GM23338 (cell line): ENCODE results near the gene CFAP251. TPM values are rescaled to one million over a fixed set of nuclear protein-coding genes. Genes with fewer than 3 reads are reported as not detected.

ENCODE experiments used
- ATAC-seq: fragments of 200-7000 bp; cut with Tn5 transposase; 3 replicates; pipeline ENCODE4 v1.9.1; 2020
- DNase-seq: peaks from one replicate; pipeline ENCODE4 v3.0.0-alpha.2; 2015; ENCODE audit warnings: low spot score
- H2AFZ ChIP-seq: fragments of 200-600 bp; sonication (generic); 2 replicates; pipeline ENCODE4 v1.8.0; 2016; ENCODE audit warnings: antibody characterized with exemption, mild to moderate bottlenecking, moderate library complexity
- H3F3A ChIP-seq: fragments of 200-600 bp; sonication (generic); replicated peaks from 2 replicates; pipeline ENCODE4 v1.8.0; 2017; ENCODE audit warnings: antibody characterized with exemption, mixed run types, low read depth
- H3K27ac ChIP-seq: fragments of 200-600 bp; sonication (generic); 2 replicates; pipeline ENCODE4 v1.6.1; 2016; ENCODE audit warnings: low read depth
- H3K27me3 ChIP-seq: fragments of 200-600 bp; sonication (generic); 2 replicates; pipeline ENCODE4 v1.8.0; 2016; ENCODE audit warnings: mild to moderate bottlenecking, mixed run types, moderate library complexity; ENCODE audit not compliant: insufficient read depth
- H3K36me3 ChIP-seq: fragments of 200-600 bp; sonication (generic); 2 replicates; pipeline ENCODE4 v1.8.0; 2016; ENCODE audit warnings: mild to moderate bottlenecking; ENCODE audit not compliant: insufficient read depth
- H3K4me1 ChIP-seq: fragments of 200-600 bp; sonication (generic); 2 replicates; pipeline ENCODE4 v1.8.0; 2016; ENCODE audit warnings: mild to moderate bottlenecking, moderate library complexity; ENCODE audit not compliant: insufficient read depth
- H3K4me2 ChIP-seq: fragments of 200-600 bp; sonication (generic); 2 replicates; pipeline ENCODE4 v1.7.1; 2017; ENCODE audit warnings: mixed run types
- H3K4me3 ChIP-seq: fragments of 200-600 bp; sonication (generic); 2 replicates; pipeline ENCODE4 v1.6.1; 2016; ENCODE audit warnings: mixed run types
- H3K79me2 ChIP-seq: fragments of 200-600 bp; sonication (generic); replicated peaks from 2 replicates; pipeline ENCODE4 v1.8.0; 2017; ENCODE audit warnings: mild to moderate bottlenecking; ENCODE audit not compliant: insufficient read depth
- H3K9me2 ChIP-seq: fragments of 200-600 bp; sonication (generic); 2 replicates; pipeline ENCODE4 v1.8.0; 2017; ENCODE audit not compliant: insufficient read depth
- H4K20me1 ChIP-seq: fragments of 200-600 bp; sonication (generic); replicated peaks from 2 replicates; pipeline ENCODE4 v1.8.0; 2017; ENCODE audit warnings: mild to moderate bottlenecking; ENCODE audit not compliant: insufficient read depth
- H3K27ac Mint-ChIP-seq: 2 replicates; pipeline ENCODE4 v1.8.0; 2020; ENCODE audit warnings: inconsistent platforms, mild to moderate bottlenecking, moderate library complexity, mixed read lengths
- H3K27me3 Mint-ChIP-seq: 3 replicates; pipeline ENCODE4 v1.8.0; 2022; ENCODE audit warnings: low read depth, mild to moderate bottlenecking, moderate library complexity, mixed read lengths, inconsistent platforms; ENCODE audit not compliant: insufficient read depth, poor library complexity
- H3K36me3 Mint-ChIP-seq: 3 replicates; pipeline ENCODE4 v1.8.0; 2021; ENCODE audit warnings: low read depth, mild to moderate bottlenecking, inconsistent platforms, moderate library complexity, mixed read lengths
- H3K4me1 Mint-ChIP-seq: 3 replicates; pipeline ENCODE4 v1.8.0; 2020; ENCODE audit warnings: mild to moderate bottlenecking, inconsistent platforms, mixed read lengths
- H3K4me3 Mint-ChIP-seq: 3 replicates; pipeline ENCODE4 v1.8.0; 2021; ENCODE audit warnings: moderate library complexity, mild to moderate bottlenecking, inconsistent platforms, mixed read lengths
- H3K9me3 Mint-ChIP-seq: 3 replicates; pipeline ENCODE4 v1.8.0; 2020; ENCODE audit warnings: moderate library complexity, mild to moderate bottlenecking, inconsistent platforms, mixed read lengths
- CREB1 ChIP-seq: fragments of 250-450 bp; sonication (Bioruptor Pico); IDR thresholded peaks from 2 replicates; pipeline ENCODE4 v1.5.0; 2020; ENCODE audit warnings: low read depth, mild to moderate bottlenecking, moderate library complexity
- CTCF ChIP-seq, 2 experiments: fragments of 200-600 bp in 1 of 2; sonication (generic) in 1 of 2; conservative IDR thresholded peaks; 2 replicates each; pipeline versions ENCODE4 v1.5.1 to v1.6.1; 2016 to 2017; ENCODE audit warnings: antibody characterized with exemption in 2 of 2, low read depth in 2 of 2, mild to moderate bottlenecking in 2 of 2, moderate library complexity in 1 of 2
- ETS1 ChIP-seq: IDR thresholded peaks from 2 replicates; pipeline ENCODE4 v1.6.1; 2016; ENCODE audit warnings: antibody characterized with exemption
- EZH2 ChIP-seq: fragments of 200-600 bp; sonication (generic); IDR thresholded peaks from one replicate; pipeline ENCODE4 v1.8.0; 2017; ENCODE audit warnings: antibody characterized with exemption, mild to moderate bottlenecking, low read depth; ENCODE audit not compliant: unreplicated experiment
- EZH2phosphoT487 ChIP-seq: fragments of 200-600 bp; sonication (generic); IDR thresholded peaks from one replicate; pipeline ENCODE4 v1.8.1; 2018; ENCODE audit warnings: antibody characterized with exemption; ENCODE audit not compliant: unreplicated experiment
- JUNB ChIP-seq: IDR thresholded peaks from one replicate; pipeline ENCODE4 v1.6.1; 2016; ENCODE audit warnings: antibody characterized with exemption; ENCODE audit not compliant: unreplicated experiment
- NANOG ChIP-seq: IDR thresholded peaks from 2 replicates; pipeline ENCODE4 v1.6.1; 2016; ENCODE audit warnings: antibody characterized with exemption, borderline replicate concordance
- POLR2AphosphoS5 ChIP-seq: IDR thresholded peaks from 2 replicates; pipeline ENCODE4 v1.6.1; 2016; ENCODE audit warnings: antibody characterized with exemption, low read depth
- REST ChIP-seq: IDR thresholded peaks from one replicate; pipeline ENCODE4 v1.6.1; 2018; ENCODE audit warnings: antibody characterized with exemption; ENCODE audit not compliant: unreplicated experiment
- STAT1 ChIP-seq: IDR thresholded peaks from one replicate; pipeline ENCODE4 v1.6.1; 2016; ENCODE audit warnings: antibody characterized with exemption; ENCODE audit not compliant: unreplicated experiment
- ZNF114 ChIP-seq: fragments of 250-450 bp; sonication (Bioruptor Pico); IDR thresholded peaks from 2 replicates; pipeline ENCODE4 v1.5.0; 2020; ENCODE audit warnings: mild to moderate bottlenecking, moderate library complexity
- ZNF331 ChIP-seq: fragments of 250-450 bp; sonication (Bioruptor Pico); IDR thresholded peaks from 2 replicates; pipeline ENCODE4 v1.5.0; 2020; ENCODE audit warnings: low read depth, mild to moderate bottlenecking, moderate library complexity
- polyA plus RNA-seq: library from polyadenylated mRNA; unstranded; fragments of >200 nt; fragmentation: Nextera tagmentation; extraction: Ambion mirVana; gene quantifications from 2 replicates; pipeline ENCODE4 v1.2.1, GENCODE V29; 2016
- total RNA-seq: library from RNA; depleted of rRNA; stranded (reverse); fragments of >200 nt; shearing (Covaris generic); gene quantifications from 2 replicates; pipeline ENCODE4 v1.2.3, GENCODE V29; 2014

CFAP251 gene
- total and polyA plus RNA-seq, 2 experiments from 2014 or later, result 1.4 to 2.5 TPM

- Histone ChIP-seq H3K4me3 (no peak overlapping the region), H2AFZ (no peak overlapping the region), H3F3A (no peaks in the 10 kb centered on the region), H3K4me2 (no peak overlapping the region), H3K9me2 (no peaks in the 10 kb centered on the region), H3K36me3 (no peaks in the 10 kb centered on the region), H3K27me3 (no peaks in the 10 kb centered on the region), H3K79me2 (no peaks in the 10 kb centered on the region), H3K4me1 (no peaks in the 10 kb centered on the region), H3K27ac (no peak overlapping the region), H4K20me1 (no peaks in the 10 kb centered on the region)
- H3K9me3 Mint-ChIP-seq, result peaks cover 1% of the 10 kb centered on the region
- no peak overlapping the region for H3K4me3 Mint-ChIP-seq
- H3K36me3 Mint-ChIP-seq, result peaks cover under 1% of the 10 kb centered on the region; the same call in 1 of the 3 replicates
- DNase-seq (no peak), ATAC-seq (no peak)
- no peak for TF ChIP-seq ZNF114 (CRISPR knock-in tag)
- TF ChIP-seq ZNF331 (CRISPR knock-in tag), result no peak
- TF ChIP-seq STAT1, result no peak
- TF ChIP-seq EZH2, result no peak
- no peak for TF ChIP-seq POLR2AphosphoS5
- no peak for TF ChIP-seq ETS1
- H3K27ac Mint-ChIP-seq, result no peak overlapping the region
- no peaks in the 10 kb centered on the region; the same call in 2 of the 3 replicates for H3K4me1 Mint-ChIP-seq
- peaks cover 8% of the 10 kb centered on the region for H3K27me3 Mint-ChIP-seq
Observed at GRCh38 chr12:121966959-121967358, 48.6 kb downstream of the CFAP251 start.

- no peaks in the 10 kb centered on the region for H3K9me2 ChIP-seq
- no peaks in the 10 kb centered on the region for H4K20me1 ChIP-seq
- ATAC-seq (peak; percentile 30; the same call in 2 of the 3 replicates), DNase-seq (no peak)
- H3K79me2 ChIP-seq, result no peaks in the 10 kb centered on the region
- H3K4me2 ChIP-seq, result no peak overlapping the region
- H2AFZ ChIP-seq, result peak overlapping the region; percentile 56; the same call in 1 of the 2 replicates
- no peaks in the 10 kb centered on the region for H3F3A ChIP-seq
- Mint-ChIP-seq H3K4me1 (no peaks in the 10 kb centered on the region; the same call in 2 of the 3 replicates), H3K9me3 (peaks cover 18% of the 10 kb centered on the region), H3K27ac (no peak overlapping the region), H3K36me3 (peaks cover 4% of the 10 kb centered on the region; the same call in 2 of the 3 replicates), H3K4me3 (no peak overlapping the region), H3K27me3 (no peaks in the 10 kb centered on the region)
- H3K36me3 ChIP-seq, result no peaks in the 10 kb centered on the region
- H3K4me3 ChIP-seq, result no peak overlapping the region
- H3K27me3 ChIP-seq, result no peaks in the 10 kb centered on the region
- no peak overlapping the region for H3K27ac ChIP-seq
- H3K4me1 ChIP-seq, result no peaks in the 10 kb centered on the region
- TF ChIP-seq ZNF114 (CRISPR knock-in tag) (no peak), JUNB (no peak), STAT1 (no peak), EZH2phosphoT487 (no peak), ETS1 (no peak), REST (no peak), POLR2AphosphoS5 (no peak), CTCF (conservative IDR thresholded peaks at IDR 0.05; ENCODE audit: low read depth in 2 of 2) (no peak), ZNF331 (CRISPR knock-in tag) (no peak), CREB1 (CRISPR knock-in tag) (no peak), EZH2 (no peak), NANOG (no peak)
Observed at GRCh38 chr12:121968876-121969275, 50.5 kb downstream of the CFAP251 start.
